Loucy (cell line): ENCODE measurements around the gene GRIN3B.

Experiments
- CTCF ChIP-seq: fragments of 200-600 bp; sonication (generic); conservative IDR thresholded peaks from 2 replicates; pipeline ENCODE4 v1.5.1; 2014; ENCODE audit warnings: mild to moderate bottlenecking, antibody characterized with exemption, low read length
- EZH2phosphoT487 ChIP-seq: fragments of 200-600 bp; IDR thresholded peaks from 2 replicates; pipeline ENCODE4 v1.6.1; 2018; ENCODE audit warnings: antibody characterized with exemption, mild to moderate bottlenecking, moderate library complexity, borderline replicate concordance

- TF ChIP-seq CTCF (peak; percentile 29; the same call in 1 of the 2 replicates), EZH2phosphoT487 (no peak)
Measured at GRCh38 chr19:1057176-1057855, 57.1 kb downstream of the GRIN3B start.
